ENCODE data around the gene RELB.
A peak's percentile ranks its signal among the peaks of the same experiment; 100 is the strongest.
"Not testable (repeated sequence)": the region's sequence is repeated elsewhere in the genome, so short reads cannot be mapped to it uniquely, and the experiment has no call there.

Gene RELB

GRCh38 chr19:44986389-44986788 lies 14.9 kb upstream of the RELB start:
- no peak for DNase-seq (ENCODE audit: low read depth in 2 of 3, low spot score in 1 of 3)

GRCh38 chr19:44987148-44987675 lies 14.1 kb upstream of the RELB start:
- DNase-seq (ENCODE audit: low read depth in 2 of 3, low spot score in 1 of 3): no peak

GRCh38 chr19:44988273-44988672 lies 13.0 kb upstream of the RELB start:
- DNase-seq (ENCODE audit: low read depth in 2 of 3, low spot score in 1 of 3): no peak

- peak; percentile 36 to 51 (median 47) for DNase-seq (ENCODE audit: low read depth in 2 of 3, low spot score in 1 of 3)
Measured at GRCh38 chr19:44988896-44989556, 12.2 kb upstream of the RELB start.

GRCh38 chr19:44990459-44990858 lies 10.8 kb upstream of the RELB start:
- no peak for DNase-seq (ENCODE audit: low read depth in 2 of 3, low spot score in 1 of 3)

- DNase-seq (ENCODE audit: low read depth in 2 of 3, low spot score in 1 of 3): no peak
Measured at GRCh38 chr19:44990966-44991365, 10.3 kb upstream of the RELB start.

GRCh38 chr19:44992336-44993163 lies 8.7 kb upstream of the RELB start:
- no peak for DNase-seq (ENCODE audit: low read depth in 2 of 3, low spot score in 1 of 3)

GRCh38 chr19:44993526-44993925 lies 7.7 kb upstream of the RELB start:
- no peak for DNase-seq (ENCODE audit: low read depth in 2 of 3, low spot score in 1 of 3)

GRCh38 chr19:44993926-44994537 lies 7.2 kb upstream of the RELB start:
- no peak for DNase-seq (ENCODE audit: low read depth in 2 of 3, low spot score in 1 of 3)

GRCh38 chr19:44998025-44998424 lies 3.2 kb upstream of the RELB start:
- no peak for DNase-seq (ENCODE audit: low read depth in 2 of 3, low spot score in 1 of 3)

- DNase-seq (ENCODE audit: low read depth in 2 of 3, low spot score in 1 of 3): not testable (repeated sequence)
Measured at GRCh38 chr19:44999131-44999925, 1.9 kb upstream of the RELB start.

- not testable (repeated sequence) for DNase-seq (ENCODE audit: low read depth in 2 of 3, low spot score in 1 of 3)
Measured at GRCh38 chr19:45000665-45001064, 599 bp upstream of the RELB start.

GRCh38 chr19:45003485-45003884 lies 2.2 kb downstream of the RELB start:
- no peak for DNase-seq (ENCODE audit: low read depth in 2 of 3, low spot score in 1 of 3)

GRCh38 chr19:45005787-45006186 lies 4.5 kb downstream of the RELB start:
- no peak for DNase-seq (ENCODE audit: low read depth in 2 of 3, low spot score in 1 of 3)

- DNase-seq (ENCODE audit: low read depth in 2 of 3, low spot score in 1 of 3): no peak
Measured at GRCh38 chr19:45008552-45008951, 7.3 kb downstream of the RELB start.

GRCh38 chr19:45009625-45010255 lies 8.5 kb downstream of the RELB start:
- no peak for DNase-seq (ENCODE audit: low read depth in 2 of 3, low spot score in 1 of 3)

- DNase-seq (ENCODE audit: low read depth in 2 of 3, low spot score in 1 of 3): no peak
Measured at GRCh38 chr19:45010306-45010705, 9.0 kb downstream of the RELB start.

GRCh38 chr19:45011959-45012358 lies 10.7 kb downstream of the RELB start:
- DNase-seq (ENCODE audit: low read depth in 2 of 3, low spot score in 1 of 3): no peak

GRCh38 chr19:45016388-45017314 lies 15.4 kb downstream of the RELB start:
- DNase-seq (ENCODE audit: low read depth in 2 of 3, low spot score in 1 of 3): peak; percentile 39 to 67 (median 48)

- DNase-seq (ENCODE audit: low read depth in 2 of 3, low spot score in 1 of 3): no peak
Measured at GRCh38 chr19:45019187-45019586, 17.9 kb downstream of the RELB start.

Data from stimulated activated CD4-positive, alpha-beta T cell treated with anti-CD3 and anti-CD28 coated beads, Interleukin-12 subunit alpha, Interleukin-12 subunit beta, amount 100 ng/mL, for 48 hours (primary cell).